HL-60 (cell line): Measurements from ENCODE around the gene PHF19.

Source experiments
- DNase-seq, 2 experiments: peaks; one replicate each; pipeline ENCODE4 v3.0.0-alpha.2; 2010 to 2020; ENCODE audit warnings: low read depth in 1 of 2, low spot score in 1 of 2
- H3K27ac ChIP-seq: fragments of 250-450 bp; sonication (Bioruptor Pico); replicated peaks from 2 replicates; pipeline ENCODE4 v1.5.1; 2020; ENCODE audit warnings: mild to moderate bottlenecking, moderate library complexity
- H3K27me3 ChIP-seq: fragments of 250-450 bp; sonication (Bioruptor Pico); 2 replicates; pipeline ENCODE4 v1.5.1; 2021; ENCODE audit warnings: mild to moderate bottlenecking, moderate library complexity; ENCODE audit not compliant: insufficient read depth, poor library complexity, severe bottlenecking
- H3K4me3 ChIP-seq: replicated peaks from 2 replicates; pipeline ENCODE4 v1.5.1; 2011; ENCODE audit warnings: mild to moderate bottlenecking, control low read depth, low read length; ENCODE audit not compliant: insufficient read depth
- GABPA ChIP-seq: IDR thresholded peaks from 2 replicates; pipeline ENCODE4 v1.6.1; 2012; ENCODE audit warnings: low read depth
- POLR2AphosphoS5 ChIP-seq: IDR thresholded peaks from 2 replicates; pipeline ENCODE4 v1.6.1; 2012; ENCODE audit warnings: low read depth
- SPI1 ChIP-seq: IDR thresholded peaks from 2 replicates; pipeline ENCODE4 v1.6.1; 2012; ENCODE audit warnings: low read depth, mild to moderate bottlenecking, borderline replicate concordance
- TF ChIP-seq, protein P1 (sequence below): IDR thresholded peaks from one replicate; pipeline ENCODE4 v1.5.1; 2011; ENCODE audit warnings: low read length, control low read depth, inconsistent platforms; ENCODE audit not compliant: insufficient read depth
- TF ChIP-seq, protein P2 (sequence below): IDR thresholded peaks from 2 replicates; pipeline ENCODE4 v1.6.1; 2012; ENCODE audit warnings: low read depth; ENCODE audit not compliant: insufficient replicate concordance

PHF19 gene

DNA sequence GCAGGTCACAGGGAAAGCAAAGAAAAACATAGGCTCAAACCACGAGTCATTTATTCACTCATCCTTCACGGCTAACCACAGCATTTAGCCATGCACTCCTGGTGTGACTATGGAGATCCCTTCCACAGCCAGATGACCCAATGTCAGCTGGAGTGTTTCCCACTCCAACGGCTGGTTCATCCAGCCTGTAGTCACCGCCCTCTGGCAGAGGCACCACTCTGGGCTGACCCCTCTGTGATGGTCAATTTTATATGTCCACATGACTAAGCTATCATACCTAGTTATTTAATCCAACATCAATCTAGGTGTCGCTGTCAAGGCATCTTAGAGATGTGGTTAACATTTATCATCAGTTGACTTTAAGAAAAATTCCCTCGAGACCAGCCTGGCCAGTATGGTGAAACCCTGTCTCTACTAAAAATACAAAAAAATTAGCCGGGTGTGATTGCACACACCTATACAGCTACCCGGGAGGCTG, 9.5 kb upstream of the PHF19 start:
- Histone ChIP-seq H3K4me3 (no peak overlapping the region), H3K27ac (no peak overlapping the region), H3K27me3 (no peaks in the 10 kb centered on the region)
- DNase-seq: no peak
- TF ChIP-seq, protein P1, sequence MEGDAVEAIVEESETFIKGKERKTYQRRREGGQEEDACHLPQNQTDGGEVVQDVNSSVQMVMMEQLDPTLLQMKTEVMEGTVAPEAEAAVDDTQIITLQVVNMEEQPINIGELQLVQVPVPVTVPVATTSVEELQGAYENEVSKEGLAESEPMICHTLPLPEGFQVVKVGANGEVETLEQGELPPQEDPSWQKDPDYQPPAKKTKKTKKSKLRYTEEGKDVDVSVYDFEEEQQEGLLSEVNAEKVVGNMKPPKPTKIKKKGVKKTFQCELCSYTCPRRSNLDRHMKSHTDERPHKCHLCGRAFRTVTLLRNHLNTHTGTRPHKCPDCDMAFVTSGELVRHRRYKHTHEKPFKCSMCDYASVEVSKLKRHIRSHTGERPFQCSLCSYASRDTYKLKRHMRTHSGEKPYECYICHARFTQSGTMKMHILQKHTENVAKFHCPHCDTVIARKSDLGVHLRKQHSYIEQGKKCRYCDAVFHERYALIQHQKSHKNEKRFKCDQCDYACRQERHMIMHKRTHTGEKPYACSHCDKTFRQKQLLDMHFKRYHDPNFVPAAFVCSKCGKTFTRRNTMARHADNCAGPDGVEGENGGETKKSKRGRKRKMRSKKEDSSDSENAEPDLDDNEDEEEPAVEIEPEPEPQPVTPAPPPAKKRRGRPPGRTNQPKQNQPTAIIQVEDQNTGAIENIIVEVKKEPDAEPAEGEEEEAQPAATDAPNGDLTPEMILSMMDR: no peak
- TF ChIP-seq, protein P2, sequence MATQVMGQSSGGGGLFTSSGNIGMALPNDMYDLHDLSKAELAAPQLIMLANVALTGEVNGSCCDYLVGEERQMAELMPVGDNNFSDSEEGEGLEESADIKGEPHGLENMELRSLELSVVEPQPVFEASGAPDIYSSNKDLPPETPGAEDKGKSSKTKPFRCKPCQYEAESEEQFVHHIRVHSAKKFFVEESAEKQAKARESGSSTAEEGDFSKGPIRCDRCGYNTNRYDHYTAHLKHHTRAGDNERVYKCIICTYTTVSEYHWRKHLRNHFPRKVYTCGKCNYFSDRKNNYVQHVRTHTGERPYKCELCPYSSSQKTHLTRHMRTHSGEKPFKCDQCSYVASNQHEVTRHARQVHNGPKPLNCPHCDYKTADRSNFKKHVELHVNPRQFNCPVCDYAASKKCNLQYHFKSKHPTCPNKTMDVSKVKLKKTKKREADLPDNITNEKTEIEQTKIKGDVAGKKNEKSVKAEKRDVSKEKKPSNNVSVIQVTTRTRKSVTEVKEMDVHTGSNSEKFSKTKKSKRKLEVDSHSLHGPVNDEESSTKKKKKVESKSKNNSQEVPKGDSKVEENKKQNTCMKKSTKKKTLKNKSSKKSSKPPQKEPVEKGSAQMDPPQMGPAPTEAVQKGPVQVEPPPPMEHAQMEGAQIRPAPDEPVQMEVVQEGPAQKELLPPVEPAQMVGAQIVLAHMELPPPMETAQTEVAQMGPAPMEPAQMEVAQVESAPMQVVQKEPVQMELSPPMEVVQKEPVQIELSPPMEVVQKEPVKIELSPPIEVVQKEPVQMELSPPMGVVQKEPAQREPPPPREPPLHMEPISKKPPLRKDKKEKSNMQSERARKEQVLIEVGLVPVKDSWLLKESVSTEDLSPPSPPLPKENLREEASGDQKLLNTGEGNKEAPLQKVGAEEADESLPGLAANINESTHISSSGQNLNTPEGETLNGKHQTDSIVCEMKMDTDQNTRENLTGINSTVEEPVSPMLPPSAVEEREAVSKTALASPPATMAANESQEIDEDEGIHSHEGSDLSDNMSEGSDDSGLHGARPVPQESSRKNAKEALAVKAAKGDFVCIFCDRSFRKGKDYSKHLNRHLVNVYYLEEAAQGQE: no peak
- no peak for TF ChIP-seq POLR2AphosphoS5
- TF ChIP-seq SPI1: no peak
- TF ChIP-seq GABPA: no peak

DNA sequence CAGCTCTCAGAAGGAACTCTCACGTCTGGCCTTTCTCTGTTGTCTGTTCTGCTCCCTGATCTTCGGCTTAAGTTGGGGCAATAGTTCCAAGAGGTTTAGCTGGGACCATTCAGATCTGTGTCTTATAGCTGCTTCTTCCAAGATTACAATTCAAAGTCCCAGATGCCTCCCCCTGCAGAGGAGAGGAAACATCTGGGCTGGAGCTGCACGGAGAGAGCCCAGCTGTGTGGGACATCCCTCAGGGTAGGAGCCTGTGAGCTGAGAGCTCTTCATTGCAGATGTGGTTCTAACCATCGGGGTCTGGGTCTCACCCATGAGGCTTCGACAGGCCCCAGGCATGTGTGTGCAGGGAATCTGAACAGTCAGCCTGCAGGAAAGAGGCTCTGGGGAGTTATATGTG, 9.0 kb upstream of the PHF19 start:
- no peak for DNase-seq
- TF ChIP-seq GABPA: no peak
- no peak for TF ChIP-seq POLR2AphosphoS5
- no peak for TF ChIP-seq SPI1
- TF ChIP-seq, protein P1: no peak
- TF ChIP-seq, protein P2: no peak
- Histone ChIP-seq H3K27ac (no peak overlapping the region), H3K27me3 (no peaks in the 10 kb centered on the region), H3K4me3 (no peak overlapping the region)

DNA sequence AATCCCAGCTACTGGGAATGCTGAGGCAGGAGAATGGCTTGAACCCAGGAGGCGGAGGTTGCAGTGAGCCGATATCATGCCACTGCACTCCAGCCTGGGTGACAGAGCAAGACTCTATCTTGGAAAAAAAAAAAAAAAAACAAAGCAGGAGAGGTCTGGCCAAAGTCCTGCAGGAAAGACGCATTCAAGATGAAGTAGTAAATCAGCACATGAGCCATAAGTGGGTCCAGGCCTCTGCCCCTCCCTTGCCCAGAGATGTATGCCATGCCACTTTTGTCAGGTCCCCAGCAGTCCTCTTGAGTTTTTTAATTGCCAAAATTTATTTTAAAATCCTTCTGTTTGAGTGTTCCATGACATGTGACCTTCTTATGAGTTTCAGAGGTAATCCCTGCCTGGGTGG, 8.5 kb upstream of the PHF19 start:
- Histone ChIP-seq H3K27me3 (no peaks in the 10 kb centered on the region), H3K27ac (no peak overlapping the region), H3K4me3 (no peak overlapping the region)
- no peak for DNase-seq
- TF ChIP-seq, protein P1: no peak
- TF ChIP-seq, protein P2: no peak
- TF ChIP-seq GABPA: no peak
- no peak for TF ChIP-seq POLR2AphosphoS5
- TF ChIP-seq SPI1: no peak
